Measurements from ENCODE around the gene NGEF.

Gene NGEF

GRCh38 chr2:232846055-232846454, 167.0 kb downstream of the NGEF start:
- Histone ChIP-seq H3K9ac (ENCODE audit: low read length) (no peak overlapping the region), H4K20me1 (ENCODE audit: insufficient read depth, low read length) (no peaks in the 10 kb centered on the region), H3K36me3 (ENCODE audit: insufficient read depth, low read length) (peaks cover 75% of the 10 kb centered on the region), H3K9me2 (ENCODE audit: low read depth, low read length) (no peaks in the 10 kb centered on the region), H3K9me3 (ENCODE audit: low read length) (no peaks in the 10 kb centered on the region), H3F3A (ENCODE audit: insufficient read depth, low read length) (no peaks in the 10 kb centered on the region), H3K27ac (ENCODE audit: low read depth, low read length, poor library complexity, severe bottlenecking) (no peak overlapping the region), H3K4me2 (ENCODE audit: low read length) (no peak overlapping the region), H2AFZ (ENCODE audit: low read length) (no peak overlapping the region), H3K79me2 (ENCODE audit: insufficient read depth, low read length) (no peaks in the 10 kb centered on the region), H3K4me1 (ENCODE audit: insufficient read depth, low read length, severe bottlenecking) (no peaks in the 10 kb centered on the region), H3K27me3 (ENCODE audit: insufficient read depth, low read length) (no peaks in the 10 kb centered on the region), H3K4me3 (ENCODE audit: low read depth, low read length, poor library complexity, severe bottlenecking) (no peak overlapping the region)
- TF ChIP-seq CTCF (IDR thresholded peaks at IDR 0.05; ENCODE audit: low read length) (no peak), EZH2 (IDR thresholded peaks at IDR 0.05; ENCODE audit: borderline replicate concordance, low read length) (no peak)

GRCh38 chr2:232843834-232844233, 169.2 kb downstream of the NGEF start:
- Histone ChIP-seq H3K27me3 (ENCODE audit: insufficient read depth, low read length) (no peaks in the 10 kb centered on the region), H3K36me3 (ENCODE audit: insufficient read depth, low read length) (peaks cover 71% of the 10 kb centered on the region)

GRCh38 chr2:232842689-232843088, 170.4 kb downstream of the NGEF start:
- H3K79me2 ChIP-seq (ENCODE audit: insufficient read depth, low read length), result no peaks in the 10 kb centered on the region
- no peak overlapping the region for H3K27ac ChIP-seq (ENCODE audit: low read depth, low read length, poor library complexity, severe bottlenecking)
- H4K20me1 ChIP-seq (ENCODE audit: insufficient read depth, low read length), result no peaks in the 10 kb centered on the region
- no peaks in the 10 kb centered on the region for H3K9me3 ChIP-seq (ENCODE audit: low read length)
- H3K36me3 ChIP-seq (ENCODE audit: insufficient read depth, low read length), result peaks cover 59% of the 10 kb centered on the region
- H3K4me1 ChIP-seq (ENCODE audit: insufficient read depth, low read length, severe bottlenecking), result peaks cover 26% of the 10 kb centered on the region
- no peak overlapping the region for H3K4me3 ChIP-seq (ENCODE audit: low read depth, low read length, poor library complexity, severe bottlenecking)
- H3K9ac ChIP-seq (ENCODE audit: low read length), result no peak overlapping the region
- H3F3A ChIP-seq (ENCODE audit: insufficient read depth, low read length), result no peaks in the 10 kb centered on the region
- H3K27me3 ChIP-seq (ENCODE audit: insufficient read depth, low read length), result no peaks in the 10 kb centered on the region
- no peaks in the 10 kb centered on the region for H3K9me2 ChIP-seq (ENCODE audit: low read depth, low read length)
- no peak overlapping the region for H2AFZ ChIP-seq (ENCODE audit: low read length)
- TF ChIP-seq EZH2 (IDR thresholded peaks at IDR 0.05; ENCODE audit: borderline replicate concordance, low read length), result no peak
- no peak for TF ChIP-seq CTCF (IDR thresholded peaks at IDR 0.05; ENCODE audit: low read length)
- H3K4me2 ChIP-seq (ENCODE audit: low read length), result no peak overlapping the region

More at GRCh38 chr2:232843834-232844233, 169.2 kb downstream of the NGEF start:
- Histone ChIP-seq H3K9me3 (ENCODE audit: low read length) (no peaks in the 10 kb centered on the region), H2AFZ (ENCODE audit: low read length) (no peak overlapping the region), H4K20me1 (ENCODE audit: insufficient read depth, low read length) (no peaks in the 10 kb centered on the region), H3K79me2 (ENCODE audit: insufficient read depth, low read length) (no peaks in the 10 kb centered on the region), H3K9ac (ENCODE audit: low read length) (no peak overlapping the region), H3K4me2 (ENCODE audit: low read length) (no peak overlapping the region), H3F3A (ENCODE audit: insufficient read depth, low read length) (no peaks in the 10 kb centered on the region), H3K9me2 (ENCODE audit: low read depth, low read length) (no peaks in the 10 kb centered on the region), H3K4me1 (ENCODE audit: insufficient read depth, low read length, severe bottlenecking) (peaks cover 14% of the 10 kb centered on the region), H3K27ac (ENCODE audit: low read depth, low read length, poor library complexity, severe bottlenecking) (no peak overlapping the region), H3K4me3 (ENCODE audit: low read depth, low read length, poor library complexity, severe bottlenecking) (no peak overlapping the region)
- TF ChIP-seq CTCF (IDR thresholded peaks at IDR 0.05; ENCODE audit: low read length) (no peak), EZH2 (IDR thresholded peaks at IDR 0.05; ENCODE audit: borderline replicate concordance, low read length) (no peak)

Data from OCI-LY1 (cell line).